ENCODE results near the gene CAPN5. TPM values are rescaled to one million over a fixed set of nuclear protein-coding genes. Genes with fewer than 3 reads are reported as not detected.

Gene CAPN5
- total and polyA plus RNA-seq, 2 of the 8 experiments (the other 6 are each of a cell fraction or from before 2014, with no cell fraction given) = 21.5 to 22.4 TPM

DNA sequence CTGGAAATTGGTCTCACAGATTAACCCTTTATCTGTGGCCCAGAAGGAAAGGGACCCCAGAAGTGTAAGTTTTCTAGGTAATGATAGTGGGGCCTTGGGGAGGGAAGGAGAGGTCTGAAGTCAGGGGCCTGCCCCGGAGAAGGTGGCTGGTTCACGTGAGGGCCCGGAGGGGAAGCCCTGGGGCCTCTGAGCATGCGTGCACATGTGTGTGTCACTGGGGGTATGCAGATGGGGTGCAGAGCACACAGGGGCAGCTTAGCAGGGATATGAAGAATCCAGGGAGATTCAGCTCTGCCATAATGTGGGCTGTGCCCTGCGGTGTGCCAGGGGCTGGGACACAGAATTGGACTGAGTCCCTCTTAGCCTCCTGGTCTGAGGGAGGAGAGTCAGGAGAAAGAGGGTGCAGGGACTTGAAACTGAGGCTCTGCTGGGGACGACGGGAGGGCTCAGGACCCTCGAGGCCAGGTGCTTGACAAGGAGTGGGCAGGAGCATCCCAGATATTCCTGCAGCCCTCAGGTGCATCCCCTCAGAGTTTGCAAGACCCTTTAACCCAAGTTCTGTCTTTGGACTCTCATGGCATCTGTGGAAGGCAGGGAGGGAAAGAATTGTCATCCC, 76.7 kb downstream of the CAPN5 start:
- Histone ChIP-seq H3K4me3 (ENCODE audit: extremely low read depth in 1 of 4, insufficient read depth in 2 of 4, low read depth in 3 of 4, low read length in 4 of 4) (no peak overlapping the region), H2BK5ac (ENCODE audit: low read depth, low read length) (no peak overlapping the region), H3K4me1 (replicated peaks in 1 of 4; ENCODE audit: control insufficient read depth in 3 of 4, insufficient read depth in 4 of 4, low read length in 3 of 4) (peaks cover 0 to 15% (median 7%) of the 10 kb centered on the region in 4 experiments), H3K56ac (replicated peaks; ENCODE audit: insufficient read length, low read depth, low read length) (no peak overlapping the region), H4K91ac (replicated peaks; ENCODE audit: insufficient read length, low read length) (no peak overlapping the region), H4K8ac (ENCODE audit: extremely low read depth, insufficient read depth, low read length) (no peak overlapping the region; the same call in 1 of the 2 replicates), H2AFZ (ENCODE audit: low read length) (no peak overlapping the region), H2BK15ac (ENCODE audit: low read length) (no peak overlapping the region), H3K18ac (ENCODE audit: extremely low read depth, low read length) (no peak overlapping the region), H3K23ac (ENCODE audit: insufficient read length) (no peak overlapping the region), H3K14ac (ENCODE audit: insufficient read length) (no peak overlapping the region), H3K36me3 (ENCODE audit: control insufficient read depth in 2 of 4, insufficient read depth in 4 of 4, low read length in 3 of 4) (no peaks in the 10 kb centered on the region), H2AK5ac (ENCODE audit: low read depth, low read length) (no peak overlapping the region), H3K27ac (ENCODE audit: low read depth, low read length) (no peak overlapping the region), H4K5ac (ENCODE audit: insufficient read length, low read depth, low read length) (no peak overlapping the region), H3K79me2 (ENCODE audit: control insufficient read depth in 1 of 2, insufficient read depth in 2 of 2, low read length in 2 of 2) (no peaks in the 10 kb centered on the region), H3K23me2 (ENCODE audit: low read depth, low read length) (peaks cover 7% of the 10 kb centered on the region; the same call in 1 of the 2 replicates), H3K27me3 (replicated peaks in 1 of 4; ENCODE audit: control insufficient read depth in 3 of 4, extremely low read depth in 1 of 4, insufficient read depth in 3 of 4, low read length in 3 of 4) (peaks cover 0 to 2% (median 0%) of the 10 kb centered on the region in 4 experiments; a peak in 2 of 7 replicates), H3K9me3 (ENCODE audit: insufficient read depth in 2 of 2, low read depth in 1 of 2, low read length in 1 of 2) (no peaks in the 10 kb centered on the region), H3K79me1 (ENCODE audit: low read depth, low read length) (no peaks in the 10 kb centered on the region), H3K9ac (replicated peaks in 1 of 4; ENCODE audit: extremely low read depth in 1 of 4, low read depth in 3 of 4, low read length in 3 of 4) (no peak overlapping the region), H3K4ac (replicated peaks; ENCODE audit: insufficient read length, low read depth, low read length) (no peak overlapping the region), H2BK20ac (ENCODE audit: low read length) (no peak overlapping the region), H2BK12ac (ENCODE audit: low read depth, low read length) (no peak overlapping the region), H2BK120ac (replicated peaks; ENCODE audit: low read depth, low read length) (no peak overlapping the region), H3K4me2 (ENCODE audit: insufficient read depth in 1 of 2, low read depth in 2 of 2, low read length in 2 of 2) (no peak overlapping the region), H4K20me1 (replicated peaks in 1 of 2; ENCODE audit: control insufficient read depth in 1 of 2, insufficient read depth in 2 of 2, low read length in 2 of 2) (no peaks in the 10 kb centered on the region)
- CTCF ChIA-PET (ENCODE audit: partially characterized antibody) = interaction anchor here (1.0 to 16.2 kb wide), 5 partner anchors 10 to 52 kb away, joined by 3 to 104 read pairs (median 7); partner anchors contain the start of gene MYO7A
- DNase-seq (ENCODE audit: low read depth in 1 of 2, low spot score in 2 of 2) (no peak), FAIRE-seq (no peak)
- 88% methylated on average over 8 of the region's 8 CpGs; no CpG with 5 or more reads in 1 of the 2 experiments for WGBS, 2 experiments (ENCODE audit: extremely low coverage in 1 of 2, insufficient coverage in 1 of 2, insufficient read length in 1 of 2, insufficient replicate concordance in 2 of 2, low coverage in 1 of 2, low lambda C conversion rate in 2 of 2, missing lambda C conversion rate in 1 of 2)
- TF ChIP-seq ATF3 (IDR thresholded peaks at IDR 0.05; ENCODE audit: insufficient read depth, low read depth, low read length) = no peak
- TF ChIP-seq KDM4A (IDR thresholded peaks at IDR 0.05; ENCODE audit: low read depth, low read length, severe bottlenecking) = no peak
- TF ChIP-seq KDM5A (IDR thresholded peaks at IDR 0.05; ENCODE audit: low read length) = no peak
- no peak for TF ChIP-seq EP300 (IDR thresholded peaks at IDR 0.05; ENCODE audit: borderline replicate concordance in 1 of 2, low read depth in 2 of 2, low read length in 2 of 2)
- no peak for TF ChIP-seq SRF (IDR thresholded peaks at IDR 0.05; ENCODE audit: low read depth, low read length)
- TF ChIP-seq TBP (IDR thresholded peaks at IDR 0.05; ENCODE audit: low read depth, low read length) = no peak
- no peak for TF ChIP-seq KDM1A (IDR thresholded peaks at IDR 0.05; ENCODE audit: borderline replicate concordance, low read length)
- no peak for TF ChIP-seq CHD1 (IDR thresholded peaks at IDR 0.05; ENCODE audit: low read depth, low read length)
- TF ChIP-seq GTF2F1 (IDR thresholded peaks at IDR 0.05; ENCODE audit: borderline replicate concordance, low read depth, low read length) = no peak
- no peak for TF ChIP-seq ASH2L (IDR thresholded peaks at IDR 0.05; ENCODE audit: low read length)
- no peak for TF ChIP-seq SIRT6 (IDR thresholded peaks at IDR 0.05; ENCODE audit: low read length)
- POLR2A ChIA-PET (ENCODE audit: partially characterized antibody) = interaction anchor here (0.8 to 2.0 kb wide), 2 partner anchors 17 to 31 kb away, joined by 3 to 8 read pairs; no protein-coding TSS in a partner anchor
